ENCODE results near the gene CFAP52. TPM values are rescaled to one million over a fixed set of nuclear protein-coding genes. Genes with fewer than 3 reads are reported as not detected.

CFAP52 gene
- total RNA-seq, 1 experiment from 2014 or later, result not detected

- Histone ChIP-seq H2BK5ac (ENCODE audit: insufficient read length, low read length) (no peak overlapping the region), H3K9ac (ENCODE audit: extremely low read depth, insufficient read length, low read length) (no peak overlapping the region), H3K79me2 (ENCODE audit: insufficient read depth, low read length) (peaks cover 2% of the 10 kb centered on the region; the same call in 1 of the 2 replicates), H2BK12ac (ENCODE audit: insufficient read length, low read depth, low read length) (no peak overlapping the region), H3K79me1 (ENCODE audit: insufficient read depth, low read depth, low read length, poor library complexity, severe bottlenecking) (no peaks in the 10 kb centered on the region), H4K5ac (ENCODE audit: insufficient read length, low read depth, low read length) (no peak overlapping the region), H3K4me1 (ENCODE audit: insufficient read depth, low read length) (no peaks in the 10 kb centered on the region), H2AK5ac (ENCODE audit: insufficient read length, low read length) (no peak overlapping the region), H3K27ac (ENCODE audit: insufficient read length, low read depth, low read length) (no peak overlapping the region), H2BK20ac (ENCODE audit: low read depth, low read length, poor library complexity, severe bottlenecking) (no peak overlapping the region), H3K4me2 (ENCODE audit: insufficient read depth, insufficient read length, low read length) (no peak overlapping the region), H3K18ac (ENCODE audit: insufficient read length, low read depth, low read length) (no peak overlapping the region), H3K56ac (ENCODE audit: insufficient read length, low read depth, low read length) (no peak overlapping the region), H3T11ph (ENCODE audit: low read length) (no peak overlapping the region), H3K23ac (ENCODE audit: insufficient read length, low read depth, low read length) (no peak overlapping the region), H3K23me2 (ENCODE audit: insufficient read length, low read depth, low read length, poor library complexity, severe bottlenecking) (no peaks in the 10 kb centered on the region), H2AFZ (ENCODE audit: low read length) (no peak overlapping the region), H4K8ac (replicated peaks; ENCODE audit: insufficient read length, low read depth, low read length) (no peak overlapping the region), H3K14ac (ENCODE audit: insufficient read depth, low read length) (no peak overlapping the region), H2BK120ac (ENCODE audit: low read depth, low read length, poor library complexity, severe bottlenecking) (no peak overlapping the region), H2BK15ac (ENCODE audit: low read depth, low read length) (no peak overlapping the region), H3K4ac (ENCODE audit: low read depth, low read length) (no peak overlapping the region), H3K27me3 (ENCODE audit: insufficient read depth, low read length) (no peaks in the 10 kb centered on the region), H4K91ac (ENCODE audit: insufficient read length, low read depth, low read length) (no peak overlapping the region), H4K20me1 (ENCODE audit: control insufficient read depth, insufficient read depth, insufficient read length) (no peaks in the 10 kb centered on the region), H3K9me3 (ENCODE audit: control insufficient read depth, low read depth, low read length) (no peaks in the 10 kb centered on the region)
- TF ChIP-seq, protein P1, sequence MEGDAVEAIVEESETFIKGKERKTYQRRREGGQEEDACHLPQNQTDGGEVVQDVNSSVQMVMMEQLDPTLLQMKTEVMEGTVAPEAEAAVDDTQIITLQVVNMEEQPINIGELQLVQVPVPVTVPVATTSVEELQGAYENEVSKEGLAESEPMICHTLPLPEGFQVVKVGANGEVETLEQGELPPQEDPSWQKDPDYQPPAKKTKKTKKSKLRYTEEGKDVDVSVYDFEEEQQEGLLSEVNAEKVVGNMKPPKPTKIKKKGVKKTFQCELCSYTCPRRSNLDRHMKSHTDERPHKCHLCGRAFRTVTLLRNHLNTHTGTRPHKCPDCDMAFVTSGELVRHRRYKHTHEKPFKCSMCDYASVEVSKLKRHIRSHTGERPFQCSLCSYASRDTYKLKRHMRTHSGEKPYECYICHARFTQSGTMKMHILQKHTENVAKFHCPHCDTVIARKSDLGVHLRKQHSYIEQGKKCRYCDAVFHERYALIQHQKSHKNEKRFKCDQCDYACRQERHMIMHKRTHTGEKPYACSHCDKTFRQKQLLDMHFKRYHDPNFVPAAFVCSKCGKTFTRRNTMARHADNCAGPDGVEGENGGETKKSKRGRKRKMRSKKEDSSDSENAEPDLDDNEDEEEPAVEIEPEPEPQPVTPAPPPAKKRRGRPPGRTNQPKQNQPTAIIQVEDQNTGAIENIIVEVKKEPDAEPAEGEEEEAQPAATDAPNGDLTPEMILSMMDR (conservative IDR thresholded peaks at IDR 0.05), result no peak
- no peaks in the 10 kb centered on the region; the same call in 1 of the 2 replicates for H3K27me3 Mint-ChIP-seq (ENCODE audit: low read depth)
- no peak for DNase-seq
- peaks cover 5 to 26% (median 10%) of the 10 kb centered on the region in 3 experiments; a peak in 6 of 7 replicates for H3K36me3 Mint-ChIP-seq (ENCODE audit: insufficient read depth in 1 of 3, low read depth in 3 of 3)
- H3K4me1 Mint-ChIP-seq, result no peaks in the 10 kb centered on the region
- H3K4me3 Mint-ChIP-seq, result no peak overlapping the region
- H3K9me3 Mint-ChIP-seq, result peaks cover 0 to 2% of the 10 kb centered on the region in 2 experiments; a peak in 2 of 5 replicates
- no peak overlapping the region for H3K27ac Mint-ChIP-seq
- no CpG with 5 or more reads among the region's 4 CpGs for WGBS (ENCODE audit: extremely low coverage, insufficient read length, low lambda C conversion rate)
Measured at GRCh38 chr17:9658593-9659211, 82.3 kb downstream of the CFAP52 start.

All from H9 (cell line).